Measurements from ENCODE around the gene DMAC2L.

- no peak for TF ChIP-seq EZH2 (IDR thresholded peaks at IDR 0.05; ENCODE audit: insufficient read depth, poor library complexity, severe bottlenecking)
- no peak for TF ChIP-seq EZH2phosphoT487 (IDR thresholded peaks at IDR 0.05; ENCODE audit: insufficient read depth, low read depth)
These were observed 32.9 kb downstream of the DMAC2L start for GRCh38 chr14:50344876-50345563.
